ENCODE results near the gene PADI3.

DNA sequence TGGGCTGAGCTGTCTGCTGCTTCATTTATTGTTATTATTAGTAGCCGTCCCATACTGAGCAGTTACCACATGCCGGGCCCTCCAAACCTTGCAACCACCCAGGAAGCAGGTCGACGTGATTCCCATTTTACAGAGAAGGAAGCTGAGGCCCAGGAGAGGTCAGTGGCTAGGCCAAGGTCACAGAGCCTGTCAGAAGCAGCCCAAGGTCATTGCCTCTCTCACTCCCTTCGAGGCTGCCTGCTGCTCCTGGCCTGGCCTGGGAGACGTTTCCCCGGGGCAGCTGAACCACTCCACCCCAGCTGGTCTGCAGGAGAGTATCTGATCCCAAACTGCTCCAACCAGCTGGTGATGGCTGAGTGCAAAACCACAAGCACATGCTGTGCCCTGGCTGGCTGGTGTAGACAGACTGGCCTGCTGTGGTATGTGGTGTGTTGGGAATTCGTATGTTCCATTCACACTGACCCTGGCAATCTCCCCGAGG, 65.6 kb downstream of the PADI3 start:
- TF ChIP-seq, protein P1, sequence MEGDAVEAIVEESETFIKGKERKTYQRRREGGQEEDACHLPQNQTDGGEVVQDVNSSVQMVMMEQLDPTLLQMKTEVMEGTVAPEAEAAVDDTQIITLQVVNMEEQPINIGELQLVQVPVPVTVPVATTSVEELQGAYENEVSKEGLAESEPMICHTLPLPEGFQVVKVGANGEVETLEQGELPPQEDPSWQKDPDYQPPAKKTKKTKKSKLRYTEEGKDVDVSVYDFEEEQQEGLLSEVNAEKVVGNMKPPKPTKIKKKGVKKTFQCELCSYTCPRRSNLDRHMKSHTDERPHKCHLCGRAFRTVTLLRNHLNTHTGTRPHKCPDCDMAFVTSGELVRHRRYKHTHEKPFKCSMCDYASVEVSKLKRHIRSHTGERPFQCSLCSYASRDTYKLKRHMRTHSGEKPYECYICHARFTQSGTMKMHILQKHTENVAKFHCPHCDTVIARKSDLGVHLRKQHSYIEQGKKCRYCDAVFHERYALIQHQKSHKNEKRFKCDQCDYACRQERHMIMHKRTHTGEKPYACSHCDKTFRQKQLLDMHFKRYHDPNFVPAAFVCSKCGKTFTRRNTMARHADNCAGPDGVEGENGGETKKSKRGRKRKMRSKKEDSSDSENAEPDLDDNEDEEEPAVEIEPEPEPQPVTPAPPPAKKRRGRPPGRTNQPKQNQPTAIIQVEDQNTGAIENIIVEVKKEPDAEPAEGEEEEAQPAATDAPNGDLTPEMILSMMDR (IDR thresholded peaks at IDR 0.05), result no peak
- TF ChIP-seq POLR2A (IDR thresholded peaks at IDR 0.05), result no peak

Measured in body of pancreas (tissue), 4 donors.